Astrocyte of the spinal cord (primary cell): ENCODE results near the gene RALGAPA1.
"Not testable (repeated sequence)": the region's sequence is repeated elsewhere in the genome, so short reads cannot be mapped to it uniquely, and the experiment has no call there.

Experiments used
- DNase-seq: peaks from one replicate; pipeline ENCODE4 v3.0.0; 2011; ENCODE audit warnings: low read depth, low spot score
- H3K4me3 ChIP-seq: 2 replicates; pipeline ENCODE4 v1.5.1; 2011; ENCODE audit warnings: low read depth, mild to moderate bottlenecking, low read length, moderate library complexity
- CTCF ChIP-seq: IDR thresholded peaks from 2 replicates; pipeline ENCODE4 v1.5.1; 2012; ENCODE audit warnings: low read depth, mild to moderate bottlenecking, low read length, inconsistent platforms
- in situ Hi-C: cut with HindIII; loops from 2 replicates; pipeline ENCODE4 v1.10.0; 2017; ENCODE audit warnings: low sequenced_read_pairs

RALGAPA1 gene

GRCh38 chr14:35849122-35849521 lies 40.0 kb upstream of the RALGAPA1 start:
- no peak overlapping the region for H3K4me3 ChIP-seq
- no peak for TF ChIP-seq CTCF
- DNase-seq = no peak
- in situ Hi-C loops = no loop called here

- no peak for TF ChIP-seq CTCF
- in situ Hi-C loops = no loop called here
- H3K4me3 ChIP-seq = no peak overlapping the region
- no peak for DNase-seq
These were observed 38.5 kb upstream of the RALGAPA1 start for GRCh38 chr14:35847636-35848035.

GRCh38 chr14:35844494-35844893 lies 35.4 kb upstream of the RALGAPA1 start:
- no peak overlapping the region for H3K4me3 ChIP-seq
- DNase-seq = no peak
- no peak for TF ChIP-seq CTCF
- in situ Hi-C loops = no loop called here

GRCh38 chr14:35842245-35842644 lies 33.1 kb upstream of the RALGAPA1 start:
- not testable (repeated sequence) for DNase-seq, H3K4me3 ChIP-seq

GRCh38 chr14:35841704-35842103 lies 32.6 kb upstream of the RALGAPA1 start:
- DNase-seq, in situ Hi-C loops, H3K4me3 ChIP-seq: not testable (repeated sequence)

More at GRCh38 chr14:35842245-35842644, 33.1 kb upstream of the RALGAPA1 start:
- in situ Hi-C loops = not testable (repeated sequence)

- H3K4me3 ChIP-seq = no peak overlapping the region
- in situ Hi-C loops = no loop called here
- TF ChIP-seq CTCF = no peak
- DNase-seq = no peak
These were observed 26.3 kb upstream of the RALGAPA1 start for GRCh38 chr14:35835208-35835982.

- peak; percentile 31 for DNase-seq
- no peak for TF ChIP-seq CTCF
- in situ Hi-C loops = no loop called here
These were observed 20.4 kb upstream of the RALGAPA1 start for GRCh38 chr14:35829449-35829848.

More at GRCh38 chr14:35829449-35829848, 20.4 kb upstream of the RALGAPA1 start:
- H3K4me3 ChIP-seq = no peak overlapping the region
